ENCODE data around the gene SCAP.

The SCAP gene

GRCh38 chr3:47418167-47419082 lies 57.3 kb downstream of the SCAP start:
- Histone ChIP-seq H3K27ac (no peak overlapping the region), H3K9me3 (ENCODE audit: severe bottlenecking) (no peaks in the 10 kb centered on the region), H3K27me3 (ENCODE audit: insufficient read depth, low read depth, severe bottlenecking) (no peaks in the 10 kb centered on the region), H3K36me3 (peaks cover 73% of the 10 kb centered on the region), H3K4me3 (ENCODE audit: low read depth, low read length) (no peak overlapping the region)
- TF ChIP-seq, protein P1, sequence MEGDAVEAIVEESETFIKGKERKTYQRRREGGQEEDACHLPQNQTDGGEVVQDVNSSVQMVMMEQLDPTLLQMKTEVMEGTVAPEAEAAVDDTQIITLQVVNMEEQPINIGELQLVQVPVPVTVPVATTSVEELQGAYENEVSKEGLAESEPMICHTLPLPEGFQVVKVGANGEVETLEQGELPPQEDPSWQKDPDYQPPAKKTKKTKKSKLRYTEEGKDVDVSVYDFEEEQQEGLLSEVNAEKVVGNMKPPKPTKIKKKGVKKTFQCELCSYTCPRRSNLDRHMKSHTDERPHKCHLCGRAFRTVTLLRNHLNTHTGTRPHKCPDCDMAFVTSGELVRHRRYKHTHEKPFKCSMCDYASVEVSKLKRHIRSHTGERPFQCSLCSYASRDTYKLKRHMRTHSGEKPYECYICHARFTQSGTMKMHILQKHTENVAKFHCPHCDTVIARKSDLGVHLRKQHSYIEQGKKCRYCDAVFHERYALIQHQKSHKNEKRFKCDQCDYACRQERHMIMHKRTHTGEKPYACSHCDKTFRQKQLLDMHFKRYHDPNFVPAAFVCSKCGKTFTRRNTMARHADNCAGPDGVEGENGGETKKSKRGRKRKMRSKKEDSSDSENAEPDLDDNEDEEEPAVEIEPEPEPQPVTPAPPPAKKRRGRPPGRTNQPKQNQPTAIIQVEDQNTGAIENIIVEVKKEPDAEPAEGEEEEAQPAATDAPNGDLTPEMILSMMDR (IDR thresholded peaks at IDR 0.05; ENCODE audit: low read depth, low read length), result 0 out of 2 replicates have a peak, but pooled peaks have one; percentile 11
- DNase-seq, result peak; percentile 15

DNA sequence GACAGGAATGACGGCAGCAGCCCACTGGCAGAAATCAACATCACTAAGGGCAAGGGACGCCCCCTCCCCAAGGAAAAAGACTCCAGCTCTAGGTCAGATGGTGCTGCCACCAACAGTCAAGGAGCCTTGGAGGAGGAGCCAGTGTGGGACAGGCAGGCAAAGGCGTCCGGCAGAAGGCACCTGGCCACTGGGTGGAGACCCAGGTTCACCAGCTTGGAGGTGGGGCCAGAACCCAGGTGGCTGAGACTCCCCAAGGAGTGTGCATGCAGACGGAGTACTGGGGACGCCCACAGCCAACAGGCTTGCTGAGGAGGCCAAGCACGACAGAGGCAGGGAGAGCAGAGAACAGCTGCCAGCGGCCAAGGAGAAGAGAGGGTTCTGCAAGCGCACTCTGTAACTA lies 59.7 kb downstream of the SCAP start:
- peak; percentile 44 for DNase-seq
- H3K9me3 ChIP-seq (ENCODE audit: severe bottlenecking), result no peaks in the 10 kb centered on the region
- no peak overlapping the region for H3K27ac ChIP-seq
- TF ChIP-seq, protein P1 (IDR thresholded peaks at IDR 0.05; ENCODE audit: low read depth, low read length), result 0 out of 2 replicates have a peak, but pooled peaks have one; percentile 13
- no peaks in the 10 kb centered on the region for H3K27me3 ChIP-seq (ENCODE audit: insufficient read depth, low read depth, severe bottlenecking)
- H3K4me3 ChIP-seq (ENCODE audit: low read depth, low read length), result no peak overlapping the region
- H3K36me3 ChIP-seq, result peaks cover 78% of the 10 kb centered on the region

DNA sequence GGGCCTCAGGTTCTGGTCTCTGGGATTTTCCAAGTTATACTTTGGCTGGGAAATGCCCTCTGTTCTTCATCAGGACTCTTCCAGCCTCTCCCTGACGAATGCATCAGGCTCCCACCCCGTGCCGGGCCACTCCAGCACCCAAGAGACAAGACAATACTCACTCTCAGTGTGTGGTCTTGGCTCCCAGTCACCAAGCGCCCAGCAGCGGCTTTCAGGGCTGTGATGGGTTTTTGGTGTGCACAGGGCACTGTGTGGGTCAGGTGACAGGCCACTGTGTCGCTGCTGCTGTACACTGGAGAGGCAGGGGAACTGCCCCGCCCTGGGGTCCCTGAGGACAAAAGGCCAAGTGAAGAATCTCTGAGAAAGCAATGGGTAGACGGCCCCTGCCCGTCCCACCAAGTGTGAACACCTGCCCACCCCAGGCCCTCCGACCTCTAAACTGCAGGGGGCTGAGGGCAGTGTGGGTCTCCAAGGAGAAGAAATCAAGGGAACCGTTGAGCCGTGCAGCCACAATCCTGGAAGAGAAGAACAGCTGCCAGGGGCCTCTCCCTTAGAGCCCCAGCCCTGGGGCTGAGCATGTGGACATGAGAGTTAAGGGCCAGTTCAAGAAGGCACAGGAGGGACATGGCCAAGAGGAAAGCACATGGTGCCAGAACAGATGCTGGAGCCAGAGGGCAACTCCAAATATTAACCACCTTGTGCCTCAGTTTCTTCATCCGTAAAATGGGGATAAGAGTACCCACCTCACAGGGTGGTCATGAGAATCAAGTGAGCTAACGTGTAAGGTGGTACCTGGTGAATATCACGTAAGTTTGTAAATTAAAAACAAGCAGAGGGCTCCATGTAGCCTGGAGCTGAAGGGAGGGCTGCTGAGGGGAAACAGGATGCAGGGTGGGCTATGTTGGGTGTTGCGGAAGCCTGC lies 60.8 kb downstream of the SCAP start:
- no peaks in the 10 kb centered on the region for H3K27me3 ChIP-seq (ENCODE audit: insufficient read depth, low read depth, severe bottlenecking)
- H3K4me3 ChIP-seq (ENCODE audit: low read depth, low read length), result no peak overlapping the region
- H3K9me3 ChIP-seq (ENCODE audit: severe bottlenecking), result no peaks in the 10 kb centered on the region
- DNase-seq, result no peak
- TF ChIP-seq, protein P1 (IDR thresholded peaks at IDR 0.05; ENCODE audit: low read depth, low read length), result no peak
- no peak overlapping the region for H3K27ac ChIP-seq
- peaks cover 75% of the 10 kb centered on the region for H3K36me3 ChIP-seq

- peaks cover 78% of the 10 kb centered on the region for H3K36me3 ChIP-seq
- H3K9me3 ChIP-seq (ENCODE audit: severe bottlenecking), result no peaks in the 10 kb centered on the region
- no peak overlapping the region for H3K4me3 ChIP-seq (ENCODE audit: low read depth, low read length)
- no peak overlapping the region for H3K27ac ChIP-seq
- no peak for DNase-seq
- H3K27me3 ChIP-seq (ENCODE audit: insufficient read depth, low read depth, severe bottlenecking), result no peaks in the 10 kb centered on the region
- TF ChIP-seq, protein P1 (IDR thresholded peaks at IDR 0.05; ENCODE audit: low read depth, low read length), result no peak
Observed at GRCh38 chr3:47414161-47414564, 61.6 kb downstream of the SCAP start.

DNA sequence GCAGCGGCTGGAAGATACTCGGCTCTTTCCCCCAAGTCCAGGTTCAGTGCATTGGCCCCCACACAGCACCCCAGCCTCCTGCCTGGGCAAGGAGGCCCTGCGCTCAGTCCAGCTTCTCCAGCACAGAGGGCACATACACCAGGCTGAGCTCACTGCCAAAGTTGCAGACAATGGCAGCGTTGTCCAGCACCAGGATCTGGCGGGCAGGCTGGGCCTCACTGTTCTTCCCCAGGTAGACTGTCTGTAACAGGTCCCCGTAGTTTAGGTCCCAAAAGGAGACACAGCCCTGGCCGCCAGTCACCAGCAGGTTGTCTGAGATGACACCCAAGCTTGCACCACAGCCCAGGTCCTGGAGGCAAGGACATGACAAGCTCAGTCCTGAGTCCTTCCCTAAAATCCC lies 62.0 kb downstream of the SCAP start:
- Histone ChIP-seq H3K27me3 (ENCODE audit: insufficient read depth, low read depth, severe bottlenecking) (no peaks in the 10 kb centered on the region), H3K36me3 (peaks cover 78% of the 10 kb centered on the region), H3K4me3 (ENCODE audit: low read depth, low read length) (no peak overlapping the region), H3K9me3 (ENCODE audit: severe bottlenecking) (no peaks in the 10 kb centered on the region), H3K27ac (no peak overlapping the region)
- DNase-seq, result no peak
- TF ChIP-seq, protein P1 (IDR thresholded peaks at IDR 0.05; ENCODE audit: low read depth, low read length), result no peak

Data from WERI-Rb-1 (cell line).